DND-41 (cell line): ENCODE data around the gene INPP5E.

Experiments
- ATAC-seq: fragments of 200-7000 bp; cut with Tn5 transposase; 3 replicates; pipeline ENCODE4 v1.9.1; 2021; ENCODE audit warnings: low read depth; ENCODE audit not compliant: insufficient read depth
- DNase-seq: peaks from one replicate; pipeline ENCODE4 v3.0.0-alpha.2; 2020
- H2AFZ ChIP-seq: 2 replicates; pipeline ENCODE4 v1.6.0; 2012; ENCODE audit warnings: low read depth, low read length
- H3K27ac ChIP-seq: 2 replicates; pipeline ENCODE4 v1.5.1; 2012; ENCODE audit warnings: low read length, inconsistent platforms
- H3K27me3 ChIP-seq: fragments of 200-600 bp; sonication (generic); 2 replicates; pipeline ENCODE4 v1.6.0; 2012; ENCODE audit warnings: low read length, mild to moderate bottlenecking, inconsistent platforms; ENCODE audit not compliant: insufficient read depth, poor library complexity
- H3K36me3 ChIP-seq: 2 replicates; pipeline ENCODE4 v1.5.1; 2012; ENCODE audit warnings: low read length, inconsistent platforms; ENCODE audit not compliant: insufficient read depth
- H3K4me1 ChIP-seq: 2 replicates; pipeline ENCODE4 v1.5.1; 2012; ENCODE audit warnings: mild to moderate bottlenecking, low read length; ENCODE audit not compliant: insufficient read depth
- H3K4me2 ChIP-seq: 2 replicates; pipeline ENCODE4 v1.6.0; 2012; ENCODE audit warnings: mild to moderate bottlenecking, moderate library complexity, low read length, inconsistent platforms; ENCODE audit not compliant: insufficient read depth
- H3K4me3 ChIP-seq, 2 experiments: fragments of 200-600 bp in 1 of 2; shearing (Covaris generic) in 1 of 2; 2 replicates each; pipeline ENCODE4 v1.5.1; 2012 to 2016; ENCODE audit warnings: inconsistent platforms in 2 of 2, low read length in 2 of 2, mild to moderate bottlenecking in 2 of 2, low read depth in 1 of 2, moderate library complexity in 1 of 2
- H3K79me2 ChIP-seq: 2 replicates; pipeline ENCODE4 v1.6.0; 2012; ENCODE audit warnings: low read length, inconsistent platforms; ENCODE audit not compliant: insufficient read depth
- H3K9ac ChIP-seq: 2 replicates; pipeline ENCODE4 v1.6.0; 2012; ENCODE audit warnings: low read depth, mild to moderate bottlenecking, inconsistent platforms, low read length, moderate library complexity
- H3K9me3 ChIP-seq: 2 replicates; pipeline ENCODE4 v1.5.1; 2012; ENCODE audit warnings: low read length, moderate library complexity, mild to moderate bottlenecking, inconsistent platforms; ENCODE audit not compliant: insufficient read depth, severe bottlenecking
- H4K20me1 ChIP-seq: 2 replicates; pipeline ENCODE4 v1.6.0; 2012; ENCODE audit warnings: low read length; ENCODE audit not compliant: insufficient read depth
- CTCF ChIP-seq: IDR thresholded peaks from 2 replicates; pipeline ENCODE4 v1.5.1; 2012; ENCODE audit warnings: borderline replicate concordance, low read length, moderate library complexity, mild to moderate bottlenecking; ENCODE audit not compliant: poor library complexity, severe bottlenecking; ENCODE audit errors: extremely low read depth
- EZH2 ChIP-seq: IDR thresholded peaks from 3 replicates; pipeline ENCODE4 v1.6.1; 2012; ENCODE audit warnings: borderline replicate concordance, low read depth, mild to moderate bottlenecking, moderate library complexity, low read length, inconsistent platforms; ENCODE audit not compliant: severe bottlenecking

The INPP5E gene

GRCh38 chr9:136438548-136439480 is 831 bp downstream of the INPP5E start:
- Histone ChIP-seq H3K4me3 (peak overlapping the region; percentile 79 to 85), H3K27ac (peak overlapping the region; percentile 72), H3K4me2 (peak overlapping the region; percentile 86), H4K20me1 (peaks cover 51% of the 10 kb centered on the region), H2AFZ (peak overlapping the region; percentile 86), H3K9ac (peak overlapping the region; percentile 90), H3K79me2 (peaks cover 55% of the 10 kb centered on the region), H3K27me3 (no peaks in the 10 kb centered on the region), H3K36me3 (peaks cover 51% of the 10 kb centered on the region), H3K9me3 (no peaks in the 10 kb centered on the region), H3K4me1 (peaks cover 36% of the 10 kb centered on the region)
- no peak for TF ChIP-seq CTCF
- TF ChIP-seq EZH2: no peak
- peak; percentile 69 for ATAC-seq
- peak; percentile 52 for DNase-seq

- no peak for DNase-seq
- Histone ChIP-seq H3K27ac (0 out of 2 replicates have a peak overlapping the region, but pooled peaks have one; percentile 20), H3K79me2 (peaks cover 56% of the 10 kb centered on the region), H3K36me3 (peaks cover 52% of the 10 kb centered on the region), H3K4me3 (peak overlapping the region; percentile 79 to 85; a peak in 3 of 4 replicates), H3K27me3 (no peaks in the 10 kb centered on the region), H3K4me1 (peaks cover 36% of the 10 kb centered on the region), H4K20me1 (peaks cover 52% of the 10 kb centered on the region), H2AFZ (no peak overlapping the region), H3K9me3 (no peaks in the 10 kb centered on the region), H3K9ac (peak overlapping the region; percentile 90), H3K4me2 (peak overlapping the region; percentile 86)
- TF ChIP-seq EZH2 (no peak), CTCF (no peak)
- ATAC-seq: no peak
Observed at GRCh38 chr9:136437839-136438547, 1.7 kb downstream of the INPP5E start.

GRCh38 chr9:136437430-136437829 is 2.2 kb downstream of the INPP5E start:
- TF ChIP-seq EZH2: no peak
- TF ChIP-seq CTCF: no peak
- Histone ChIP-seq H3K4me3 (peak overlapping the region in 1 of 2 experiments; percentile 85; a peak in 2 of 4 replicates), H3K9me3 (no peaks in the 10 kb centered on the region), H3K27ac (0 out of 2 replicates have a peak overlapping the region, but pooled peaks have one; percentile 20), H2AFZ (no peak overlapping the region), H3K4me1 (peaks cover 36% of the 10 kb centered on the region), H3K9ac (peak overlapping the region; percentile 90; the same call in 1 of the 2 replicates), H3K4me2 (peak overlapping the region; percentile 86), H3K27me3 (no peaks in the 10 kb centered on the region), H3K36me3 (peaks cover 52% of the 10 kb centered on the region), H4K20me1 (peaks cover 52% of the 10 kb centered on the region), H3K79me2 (peaks cover 56% of the 10 kb centered on the region)
- DNase-seq (no peak), ATAC-seq (no peak)
